ENCODE measurements around the gene SNAI1. TPM values are rescaled to one million over a fixed set of nuclear protein-coding genes. Genes with fewer than 3 reads are reported as not detected.

Gene SNAI1
- total RNA-seq, 6 experiments from 2014 or later, result 4.7 to 6.8 (median 5.2) TPM

GRCh38 chr20:49986049-49986448 is 3.3 kb downstream of the SNAI1 start:
- TF ChIP-seq, protein P1, sequence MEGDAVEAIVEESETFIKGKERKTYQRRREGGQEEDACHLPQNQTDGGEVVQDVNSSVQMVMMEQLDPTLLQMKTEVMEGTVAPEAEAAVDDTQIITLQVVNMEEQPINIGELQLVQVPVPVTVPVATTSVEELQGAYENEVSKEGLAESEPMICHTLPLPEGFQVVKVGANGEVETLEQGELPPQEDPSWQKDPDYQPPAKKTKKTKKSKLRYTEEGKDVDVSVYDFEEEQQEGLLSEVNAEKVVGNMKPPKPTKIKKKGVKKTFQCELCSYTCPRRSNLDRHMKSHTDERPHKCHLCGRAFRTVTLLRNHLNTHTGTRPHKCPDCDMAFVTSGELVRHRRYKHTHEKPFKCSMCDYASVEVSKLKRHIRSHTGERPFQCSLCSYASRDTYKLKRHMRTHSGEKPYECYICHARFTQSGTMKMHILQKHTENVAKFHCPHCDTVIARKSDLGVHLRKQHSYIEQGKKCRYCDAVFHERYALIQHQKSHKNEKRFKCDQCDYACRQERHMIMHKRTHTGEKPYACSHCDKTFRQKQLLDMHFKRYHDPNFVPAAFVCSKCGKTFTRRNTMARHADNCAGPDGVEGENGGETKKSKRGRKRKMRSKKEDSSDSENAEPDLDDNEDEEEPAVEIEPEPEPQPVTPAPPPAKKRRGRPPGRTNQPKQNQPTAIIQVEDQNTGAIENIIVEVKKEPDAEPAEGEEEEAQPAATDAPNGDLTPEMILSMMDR (IDR thresholded peaks at IDR 0.05), result no peak
- Mint-ChIP-seq H3K4me1 (ENCODE audit: low read depth) (peaks cover 77% of the 10 kb centered on the region), H3K4me3 (peak overlapping the region; percentile 93), H3K27me3 (ENCODE audit: insufficient read depth) (peaks cover 14% of the 10 kb centered on the region), H3K36me3 (ENCODE audit: low read depth) (peaks cover 18% of the 10 kb centered on the region), H3K27ac (peak overlapping the region; percentile 86), H3K9me3 (no peaks in the 10 kb centered on the region)
- no peak for DNase-seq

DNA sequence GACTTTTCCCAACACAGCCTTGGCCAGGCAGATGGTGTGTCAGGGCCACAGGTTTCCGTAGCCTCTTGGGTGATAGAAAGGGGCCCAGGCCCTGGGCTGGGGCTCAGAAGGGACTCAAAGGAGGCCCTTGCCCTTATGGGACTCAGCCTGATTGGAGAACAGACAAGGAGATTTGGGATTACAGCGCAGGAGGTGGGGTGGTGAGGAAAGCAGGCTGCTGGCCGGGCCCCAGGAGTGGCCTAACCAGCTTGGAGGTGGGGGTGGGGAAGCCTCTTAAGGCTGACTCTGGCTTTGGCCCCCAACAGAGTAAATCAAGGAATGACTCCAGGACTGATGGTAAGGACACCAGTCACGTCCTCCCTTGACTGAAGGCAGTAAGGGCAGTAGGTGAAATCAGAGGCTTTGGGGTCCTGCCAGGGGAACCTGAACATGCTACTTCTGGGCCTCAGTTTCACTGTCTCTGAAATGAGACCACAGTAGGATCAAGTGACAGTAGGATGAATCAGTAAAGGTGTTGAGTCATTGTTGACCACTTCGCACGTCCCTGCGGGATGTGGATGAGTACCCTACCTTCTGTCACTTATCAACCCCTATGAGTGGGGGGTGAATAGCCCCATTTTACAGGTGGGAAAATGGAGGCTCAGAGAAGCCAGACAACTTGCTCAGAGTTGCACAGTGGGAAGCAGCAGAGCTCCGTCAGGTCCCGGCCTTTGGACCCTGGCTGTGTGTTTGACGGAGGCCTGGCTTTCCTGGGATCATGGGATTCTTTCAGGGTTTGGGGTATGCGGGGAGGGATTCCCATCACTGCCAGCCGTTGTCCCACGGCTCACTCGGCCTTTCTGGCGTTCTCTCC is 4.5 kb downstream of the SNAI1 start:
- no peak for DNase-seq
- TF ChIP-seq, protein P1 (IDR thresholded peaks at IDR 0.05), result no peak
- H3K4me1 Mint-ChIP-seq (ENCODE audit: low read depth), result peaks cover 77% of the 10 kb centered on the region
- no peak overlapping the region; the same call in none of the 2 replicates for H3K4me3 Mint-ChIP-seq
- peaks cover 18% of the 10 kb centered on the region for H3K36me3 Mint-ChIP-seq (ENCODE audit: low read depth)
- no peaks in the 10 kb centered on the region for H3K9me3 Mint-ChIP-seq
- peak overlapping the region; percentile 86 for H3K27ac Mint-ChIP-seq
- peaks cover 10% of the 10 kb centered on the region for H3K27me3 Mint-ChIP-seq (ENCODE audit: insufficient read depth)

DNA sequence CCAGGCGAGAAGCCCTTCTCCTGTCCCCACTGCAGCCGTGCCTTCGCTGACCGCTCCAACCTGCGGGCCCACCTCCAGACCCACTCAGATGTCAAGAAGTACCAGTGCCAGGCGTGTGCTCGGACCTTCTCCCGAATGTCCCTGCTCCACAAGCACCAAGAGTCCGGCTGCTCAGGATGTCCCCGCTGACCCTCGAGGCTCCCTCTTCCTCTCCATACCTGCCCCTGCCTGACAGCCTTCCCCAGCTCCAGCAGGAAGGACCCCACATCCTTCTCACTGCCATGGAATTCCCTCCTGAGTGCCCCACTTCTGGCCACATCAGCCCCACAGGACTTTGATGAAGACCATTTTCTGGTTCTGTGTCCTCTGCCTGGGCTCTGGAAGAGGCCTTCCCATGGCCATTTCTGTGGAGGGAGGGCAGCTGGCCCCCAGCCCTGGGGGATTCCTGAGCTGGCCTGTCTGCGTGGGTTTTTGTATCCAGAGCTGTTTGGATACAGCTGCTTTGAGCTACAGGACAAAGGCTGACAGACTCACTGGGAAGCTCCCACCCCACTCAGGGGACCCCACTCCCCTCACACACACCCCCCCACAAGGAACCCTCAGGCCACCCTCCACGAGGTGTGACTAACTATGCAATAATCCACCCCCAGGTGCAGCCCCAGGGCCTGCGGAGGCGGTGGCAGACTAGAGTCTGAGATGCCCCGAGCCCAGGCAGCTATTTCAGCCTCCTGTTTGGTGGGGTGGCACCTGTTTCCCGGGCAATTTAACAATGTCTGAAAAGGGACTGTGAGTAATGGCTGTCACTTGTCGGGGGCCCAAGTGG is 5.3 kb downstream of the SNAI1 start:
- H3K4me1 Mint-ChIP-seq (ENCODE audit: low read depth), result peaks cover 77% of the 10 kb centered on the region

DNA sequence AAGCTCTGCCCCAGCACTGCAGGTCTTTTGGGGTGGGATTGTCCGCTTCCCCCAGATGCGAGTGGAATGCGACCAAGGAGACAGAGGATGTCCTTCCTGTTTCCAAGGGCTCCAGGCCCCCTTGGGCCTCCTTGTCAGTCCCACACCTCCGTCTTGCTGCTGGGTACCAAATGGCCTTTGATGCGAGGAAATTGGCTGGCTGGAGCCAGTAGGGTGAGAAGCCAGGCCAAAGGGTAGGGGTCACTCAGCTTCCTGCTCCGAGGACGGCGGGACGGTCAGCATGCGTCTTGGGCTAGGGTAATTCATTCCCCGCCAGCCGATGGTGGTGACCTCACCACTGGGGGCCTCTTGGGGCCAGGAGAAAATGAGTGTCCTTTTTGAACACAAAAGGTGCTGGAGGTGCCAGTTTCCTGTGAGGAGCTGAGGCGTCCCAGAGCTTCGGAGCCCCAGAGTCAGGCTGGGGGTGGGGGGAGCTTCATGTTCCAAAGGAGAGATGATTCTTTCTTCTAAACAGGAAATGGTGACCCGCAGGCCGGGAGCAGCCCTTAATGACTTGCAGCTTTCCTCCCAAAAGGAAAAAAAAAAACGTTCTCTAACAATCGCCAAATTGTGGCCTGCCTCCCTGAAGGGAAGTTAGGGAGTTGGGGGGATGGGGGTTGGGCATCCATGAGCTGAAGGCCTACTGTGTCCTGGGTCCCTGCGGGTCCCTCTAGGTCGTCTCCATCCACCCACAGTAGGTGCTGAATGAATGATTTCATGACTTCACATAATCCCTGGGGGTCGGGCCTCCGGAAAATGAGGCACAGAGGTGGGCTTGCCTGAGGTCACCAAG is 6.7 kb downstream of the SNAI1 start:
- Mint-ChIP-seq H3K9me3 (no peaks in the 10 kb centered on the region), H3K27ac (peak overlapping the region; percentile 86), H3K4me3 (peak overlapping the region; percentile 70), H3K27me3 (ENCODE audit: insufficient read depth) (no peaks in the 10 kb centered on the region), H3K4me1 (ENCODE audit: low read depth) (peaks cover 65% of the 10 kb centered on the region), H3K36me3 (ENCODE audit: low read depth) (peaks cover 10% of the 10 kb centered on the region)
- TF ChIP-seq, protein P1 (IDR thresholded peaks at IDR 0.05), result no peak; the same call in 1 of the 2 replicates
- DNase-seq, result peak; percentile 75

More for the DNA sequence above, 5.3 kb downstream of the SNAI1 start:
- no peaks in the 10 kb centered on the region for H3K9me3 Mint-ChIP-seq
- H3K36me3 Mint-ChIP-seq (ENCODE audit: low read depth), result peaks cover 18% of the 10 kb centered on the region
- DNase-seq, result no peak
- H3K27me3 Mint-ChIP-seq (ENCODE audit: insufficient read depth), result peaks cover 7% of the 10 kb centered on the region
- peak overlapping the region; percentile 49 for H3K4me3 Mint-ChIP-seq
- TF ChIP-seq, protein P1 (IDR thresholded peaks at IDR 0.05), result no peak
- H3K27ac Mint-ChIP-seq, result peak overlapping the region; percentile 86

- TF ChIP-seq, protein P1 (IDR thresholded peaks at IDR 0.05), result no peak
- Mint-ChIP-seq H3K27ac (peak overlapping the region; percentile 86), H3K36me3 (ENCODE audit: low read depth) (peaks cover 6% of the 10 kb centered on the region), H3K27me3 (ENCODE audit: insufficient read depth) (no peaks in the 10 kb centered on the region), H3K9me3 (no peaks in the 10 kb centered on the region), H3K4me1 (ENCODE audit: low read depth) (peaks cover 56% of the 10 kb centered on the region), H3K4me3 (peak overlapping the region; percentile 70; the same call in 1 of the 2 replicates)
- DNase-seq, result no peak
Measured at GRCh38 chr20:49990271-49990720, 7.5 kb downstream of the SNAI1 start.
